WTC11 (cell line): ENCODE measurements around the gene EGFL8. TPM values are rescaled to one million over a fixed set of nuclear protein-coding genes. Genes with fewer than 3 reads are reported as not detected.
A peak's percentile ranks its signal among the peaks of the same experiment; 100 is the strongest.

Experiments used
- ATAC-seq: fragments of 200-7000 bp; cut with Tn5 transposase; 2 replicates; pipeline ENCODE4 v1.10.0; 2021; ENCODE audit warnings: mild to moderate bottlenecking, moderate library complexity
- CTCF ChIA-PET: fragments of 300-600 bp; sonication (Branson Sonifier 250); formaldehyde crosslinking; loops from one replicate; lab custom pipeline; 2021; ENCODE audit warnings: antibody characterized with exemption; lab: Charles Lee
- POLR2A ChIA-PET: fragments of 350-600 bp; sonication (Branson Sonifier 250); formaldehyde crosslinking; loops from one replicate; lab custom pipeline; 2021; ENCODE audit warnings: antibody characterized with exemption; lab: Charles Lee
- DNase-seq: peaks from one replicate; pipeline ENCODE4 v3.0.0; 2021; ENCODE audit warnings: low spot score
- H3K27ac Mint-ChIP-seq: 2 replicates; pipeline ENCODE4 v1.8.0; 2021; ENCODE audit warnings: mixed read lengths
- H3K27me3 Mint-ChIP-seq: 2 replicates; pipeline ENCODE4 v1.8.0; 2021; ENCODE audit warnings: low read depth, mild to moderate bottlenecking, moderate library complexity, mixed read lengths
- H3K36me3 Mint-ChIP-seq: 2 replicates; pipeline ENCODE4 v1.8.0; 2021; ENCODE audit warnings: mixed read lengths
- H3K4me1 Mint-ChIP-seq: 2 replicates; pipeline ENCODE4 v1.8.0; 2022; ENCODE audit warnings: mixed read lengths
- H3K4me3 Mint-ChIP-seq: 2 replicates; pipeline ENCODE4 v1.8.0; 2021; ENCODE audit warnings: mild to moderate bottlenecking, moderate library complexity, mixed read lengths
- H3K9me3 Mint-ChIP-seq: 2 replicates; pipeline ENCODE4 v1.8.0; 2021; ENCODE audit warnings: mixed read lengths
- ATF1 ChIP-seq: sonication (generic); formaldehyde crosslinking; IDR thresholded peaks from 2 replicates; pipeline ENCODE4 v1.8.1; 2023; ENCODE audit warnings: mild to moderate bottlenecking, moderate library complexity, missing genetic modification reagents
- GTF2I ChIP-seq: fragments of 250-450 bp; sonication (Bioruptor Pico); conservative IDR thresholded peaks from 2 replicates; pipeline ENCODE4 v1.4.0; 2021; ENCODE audit warnings: mild to moderate bottlenecking
- NR1H2 ChIP-seq: sonication (generic); formaldehyde crosslinking; IDR thresholded peaks from 2 replicates; pipeline ENCODE4 v1.9.0; 2021; ENCODE audit warnings: mild to moderate bottlenecking, moderate library complexity, missing genetic modification reagents
- ZBTB21 ChIP-seq: sonication (generic); formaldehyde crosslinking; IDR thresholded peaks from 2 replicates; pipeline ENCODE4 v1.8.1; 2023; ENCODE audit warnings: mild to moderate bottlenecking, missing genetic modification reagents, borderline replicate concordance
- ZNF317 ChIP-seq: sonication (generic); formaldehyde crosslinking; IDR thresholded peaks from 2 replicates; pipeline ENCODE4 v1.8.1; 2023; ENCODE audit warnings: low read depth, mild to moderate bottlenecking, moderate library complexity, missing genetic modification reagents, borderline replicate concordance
- total RNA-seq: library from RNA; stranded (reverse); gene quantifications from 3 replicates; pipeline ENCODE4 v1.2.3, GENCODE V29; 2021
- TF ChIP-seq, protein P1 (sequence below): fragments of 250-450 bp; sonication (Bioruptor Pico); IDR thresholded peaks from 2 replicates; pipeline ENCODE4 v1.9.0; 2021; ENCODE audit warnings: mild to moderate bottlenecking, borderline replicate concordance
- TF ChIP-seq, protein P2 (sequence below): fragments of 250-450 bp; sonication (Bioruptor Pico); IDR thresholded peaks from 2 replicates; pipeline ENCODE4 v1.9.0; 2021; ENCODE audit warnings: moderate library complexity, mild to moderate bottlenecking, inconsistent platforms, borderline replicate concordance
- TF ChIP-seq, protein P3 (sequence below): fragments of 250-450 bp; sonication (Bioruptor Pico); IDR thresholded peaks from 2 replicates; pipeline ENCODE4 v1.9.0; 2021; ENCODE audit warnings: mild to moderate bottlenecking
- TF ChIP-seq, protein P4 (sequence below): sonication (generic); formaldehyde crosslinking; IDR thresholded peaks from 2 replicates; pipeline ENCODE4 v1.8.0; 2023; ENCODE audit warnings: mild to moderate bottlenecking, missing genetic modification reagents
- TF ChIP-seq, protein P5 (sequence below): sonication (generic); formaldehyde crosslinking; IDR thresholded peaks from 2 replicates; pipeline ENCODE4 v1.8.0; 2022; ENCODE audit warnings: mild to moderate bottlenecking, missing genetic modification reagents
- TF ChIP-seq, protein P6 (sequence below): fragments of 200-600 bp; IDR thresholded peaks from 2 replicates; pipeline ENCODE4 v1.8.0; 2022; ENCODE audit warnings: antibody characterized with exemption
- TF ChIP-seq, protein P7 (sequence below): fragments of 250-450 bp; sonication (Bioruptor Pico); IDR thresholded peaks from 2 replicates; pipeline ENCODE4 v1.9.0; 2021; ENCODE audit warnings: mild to moderate bottlenecking
- TF ChIP-seq, protein P8 (sequence below): sonication (generic); formaldehyde crosslinking; IDR thresholded peaks from 2 replicates; pipeline ENCODE4 v1.8.0; 2023; ENCODE audit warnings: missing genetic modification reagents
- TF ChIP-seq, protein P9 (sequence below): sonication (generic); formaldehyde crosslinking; IDR thresholded peaks from 2 replicates; pipeline ENCODE4 v1.8.1; 2023; ENCODE audit warnings: mild to moderate bottlenecking, missing genetic modification reagents
- TF ChIP-seq, protein P10 (sequence below): fragments of 250-450 bp; sonication (Bioruptor Pico); IDR thresholded peaks from 2 replicates; pipeline ENCODE4 v2.1.2; 2022; ENCODE audit warnings: mild to moderate bottlenecking, moderate library complexity
- TF ChIP-seq, protein P11 (sequence below): sonication (generic); formaldehyde crosslinking; IDR thresholded peaks from 2 replicates; pipeline ENCODE4 v1.8.1; 2023; ENCODE audit warnings: mild to moderate bottlenecking, moderate library complexity, missing genetic modification reagents

The EGFL8 gene
- total RNA-seq, 1 experiment from 2014 or later = 17.5 TPM

DNA sequence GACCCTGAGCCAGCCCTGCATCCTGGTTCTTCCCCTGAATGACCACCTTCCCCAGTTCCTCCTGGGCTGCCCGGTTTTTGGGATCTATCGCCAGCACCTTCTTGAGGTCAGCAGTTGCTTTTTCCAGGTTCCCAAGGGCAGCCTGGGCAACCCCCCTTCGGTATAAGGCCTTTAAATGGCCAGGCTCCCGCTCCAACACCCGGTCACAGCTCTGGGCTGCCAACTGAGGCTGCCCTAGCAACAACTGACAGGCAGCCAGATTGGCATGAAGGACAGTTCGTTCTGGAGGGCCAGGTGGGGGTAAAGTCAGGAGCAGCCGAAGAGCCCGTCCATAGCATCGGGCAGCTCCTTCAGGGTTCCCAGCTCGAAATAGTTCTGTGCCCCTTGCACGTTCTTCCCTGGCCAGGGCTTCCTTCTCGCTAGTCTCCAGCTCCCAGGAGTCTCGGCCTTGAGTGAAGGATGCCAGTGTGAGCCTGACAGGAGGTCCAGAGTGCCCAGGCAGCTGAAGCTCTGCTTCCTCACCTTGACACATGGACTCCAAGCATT, 35.6 kb upstream of the EGFL8 start:
- Mint-ChIP-seq H3K27ac (peak overlapping the region; percentile 89), H3K4me1 (peaks cover 23% of the 10 kb centered on the region), H3K27me3 (peaks cover 6% of the 10 kb centered on the region), H3K9me3 (no peaks in the 10 kb centered on the region), H3K4me3 (peak overlapping the region; percentile 99), H3K36me3 (peaks cover 13% of the 10 kb centered on the region)
- ChIA-PET CTCF (interaction anchor here (0.6 to 6.1 kb wide), 9 partner anchors 11 to 856 kb away, joined by 3 to 63 read pairs (median 9); partner anchors contain the start of gene EGFL8), POLR2A (interaction anchor here (0.8 to 1.9 kb wide), 2 partner anchors 17 to 25 kb away, joined by 4 to 5 read pairs; no protein-coding TSS in a partner anchor)
- DNase-seq (no peak), ATAC-seq (no peak)
- TF ChIP-seq, protein P1, sequence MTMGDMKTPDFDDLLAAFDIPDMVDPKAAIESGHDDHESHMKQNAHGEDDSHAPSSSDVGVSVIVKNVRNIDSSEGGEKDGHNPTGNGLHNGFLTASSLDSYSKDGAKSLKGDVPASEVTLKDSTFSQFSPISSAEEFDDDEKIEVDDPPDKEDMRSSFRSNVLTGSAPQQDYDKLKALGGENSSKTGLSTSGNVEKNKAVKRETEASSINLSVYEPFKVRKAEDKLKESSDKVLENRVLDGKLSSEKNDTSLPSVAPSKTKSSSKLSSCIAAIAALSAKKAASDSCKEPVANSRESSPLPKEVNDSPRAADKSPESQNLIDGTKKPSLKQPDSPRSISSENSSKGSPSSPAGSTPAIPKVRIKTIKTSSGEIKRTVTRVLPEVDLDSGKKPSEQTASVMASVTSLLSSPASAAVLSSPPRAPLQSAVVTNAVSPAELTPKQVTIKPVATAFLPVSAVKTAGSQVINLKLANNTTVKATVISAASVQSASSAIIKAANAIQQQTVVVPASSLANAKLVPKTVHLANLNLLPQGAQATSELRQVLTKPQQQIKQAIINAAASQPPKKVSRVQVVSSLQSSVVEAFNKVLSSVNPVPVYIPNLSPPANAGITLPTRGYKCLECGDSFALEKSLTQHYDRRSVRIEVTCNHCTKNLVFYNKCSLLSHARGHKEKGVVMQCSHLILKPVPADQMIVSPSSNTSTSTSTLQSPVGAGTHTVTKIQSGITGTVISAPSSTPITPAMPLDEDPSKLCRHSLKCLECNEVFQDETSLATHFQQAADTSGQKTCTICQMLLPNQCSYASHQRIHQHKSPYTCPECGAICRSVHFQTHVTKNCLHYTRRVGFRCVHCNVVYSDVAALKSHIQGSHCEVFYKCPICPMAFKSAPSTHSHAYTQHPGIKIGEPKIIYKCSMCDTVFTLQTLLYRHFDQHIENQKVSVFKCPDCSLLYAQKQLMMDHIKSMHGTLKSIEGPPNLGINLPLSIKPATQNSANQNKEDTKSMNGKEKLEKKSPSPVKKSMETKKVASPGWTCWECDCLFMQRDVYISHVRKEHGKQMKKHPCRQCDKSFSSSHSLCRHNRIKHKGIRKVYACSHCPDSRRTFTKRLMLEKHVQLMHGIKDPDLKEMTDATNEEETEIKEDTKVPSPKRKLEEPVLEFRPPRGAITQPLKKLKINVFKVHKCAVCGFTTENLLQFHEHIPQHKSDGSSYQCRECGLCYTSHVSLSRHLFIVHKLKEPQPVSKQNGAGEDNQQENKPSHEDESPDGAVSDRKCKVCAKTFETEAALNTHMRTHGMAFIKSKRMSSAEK (CRISPR knock-in tag) = no peak
- TF ChIP-seq, protein P2, sequence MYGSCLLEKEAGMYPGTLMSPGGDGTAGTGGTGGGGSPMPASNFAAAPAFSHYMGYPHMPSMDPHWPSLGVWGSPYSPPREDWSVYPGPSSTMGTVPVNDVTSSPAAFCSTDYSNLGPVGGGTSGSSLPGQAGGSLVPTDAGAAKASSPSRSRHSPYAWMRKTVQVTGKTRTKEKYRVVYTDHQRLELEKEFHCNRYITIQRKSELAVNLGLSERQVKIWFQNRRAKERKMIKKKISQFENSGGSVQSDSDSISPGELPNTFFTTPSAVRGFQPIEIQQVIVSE (CRISPR knock-in tag) = no peak
- TF ChIP-seq, protein P3, sequence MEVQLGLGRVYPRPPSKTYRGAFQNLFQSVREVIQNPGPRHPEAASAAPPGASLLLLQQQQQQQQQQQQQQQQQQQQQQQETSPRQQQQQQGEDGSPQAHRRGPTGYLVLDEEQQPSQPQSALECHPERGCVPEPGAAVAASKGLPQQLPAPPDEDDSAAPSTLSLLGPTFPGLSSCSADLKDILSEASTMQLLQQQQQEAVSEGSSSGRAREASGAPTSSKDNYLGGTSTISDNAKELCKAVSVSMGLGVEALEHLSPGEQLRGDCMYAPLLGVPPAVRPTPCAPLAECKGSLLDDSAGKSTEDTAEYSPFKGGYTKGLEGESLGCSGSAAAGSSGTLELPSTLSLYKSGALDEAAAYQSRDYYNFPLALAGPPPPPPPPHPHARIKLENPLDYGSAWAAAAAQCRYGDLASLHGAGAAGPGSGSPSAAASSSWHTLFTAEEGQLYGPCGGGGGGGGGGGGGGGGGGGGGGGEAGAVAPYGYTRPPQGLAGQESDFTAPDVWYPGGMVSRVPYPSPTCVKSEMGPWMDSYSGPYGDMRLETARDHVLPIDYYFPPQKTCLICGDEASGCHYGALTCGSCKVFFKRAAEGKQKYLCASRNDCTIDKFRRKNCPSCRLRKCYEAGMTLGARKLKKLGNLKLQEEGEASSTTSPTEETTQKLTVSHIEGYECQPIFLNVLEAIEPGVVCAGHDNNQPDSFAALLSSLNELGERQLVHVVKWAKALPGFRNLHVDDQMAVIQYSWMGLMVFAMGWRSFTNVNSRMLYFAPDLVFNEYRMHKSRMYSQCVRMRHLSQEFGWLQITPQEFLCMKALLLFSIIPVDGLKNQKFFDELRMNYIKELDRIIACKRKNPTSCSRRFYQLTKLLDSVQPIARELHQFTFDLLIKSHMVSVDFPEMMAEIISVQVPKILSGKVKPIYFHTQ (CRISPR knock-in tag) = no peak
- TF ChIP-seq ZBTB21 = no peak
- TF ChIP-seq NR1H2 = no peak
- TF ChIP-seq, protein P4, sequence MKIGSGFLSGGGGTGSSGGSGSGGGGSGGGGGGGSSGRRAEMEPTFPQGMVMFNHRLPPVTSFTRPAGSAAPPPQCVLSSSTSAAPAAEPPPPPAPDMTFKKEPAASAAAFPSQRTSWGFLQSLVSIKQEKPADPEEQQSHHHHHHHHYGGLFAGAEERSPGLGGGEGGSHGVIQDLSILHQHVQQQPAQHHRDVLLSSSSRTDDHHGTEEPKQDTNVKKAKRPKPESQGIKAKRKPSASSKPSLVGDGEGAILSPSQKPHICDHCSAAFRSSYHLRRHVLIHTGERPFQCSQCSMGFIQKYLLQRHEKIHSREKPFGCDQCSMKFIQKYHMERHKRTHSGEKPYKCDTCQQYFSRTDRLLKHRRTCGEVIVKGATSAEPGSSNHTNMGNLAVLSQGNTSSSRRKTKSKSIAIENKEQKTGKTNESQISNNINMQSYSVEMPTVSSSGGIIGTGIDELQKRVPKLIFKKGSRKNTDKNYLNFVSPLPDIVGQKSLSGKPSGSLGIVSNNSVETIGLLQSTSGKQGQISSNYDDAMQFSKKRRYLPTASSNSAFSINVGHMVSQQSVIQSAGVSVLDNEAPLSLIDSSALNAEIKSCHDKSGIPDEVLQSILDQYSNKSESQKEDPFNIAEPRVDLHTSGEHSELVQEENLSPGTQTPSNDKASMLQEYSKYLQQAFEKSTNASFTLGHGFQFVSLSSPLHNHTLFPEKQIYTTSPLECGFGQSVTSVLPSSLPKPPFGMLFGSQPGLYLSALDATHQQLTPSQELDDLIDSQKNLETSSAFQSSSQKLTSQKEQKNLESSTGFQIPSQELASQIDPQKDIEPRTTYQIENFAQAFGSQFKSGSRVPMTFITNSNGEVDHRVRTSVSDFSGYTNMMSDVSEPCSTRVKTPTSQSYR (CRISPR knock-in tag) = no peak
- TF ChIP-seq ZNF317 (CRISPR knock-in tag) = no peak
- no peak for TF ChIP-seq ATF1 (CRISPR knock-in tag)
- TF ChIP-seq, protein P5, sequence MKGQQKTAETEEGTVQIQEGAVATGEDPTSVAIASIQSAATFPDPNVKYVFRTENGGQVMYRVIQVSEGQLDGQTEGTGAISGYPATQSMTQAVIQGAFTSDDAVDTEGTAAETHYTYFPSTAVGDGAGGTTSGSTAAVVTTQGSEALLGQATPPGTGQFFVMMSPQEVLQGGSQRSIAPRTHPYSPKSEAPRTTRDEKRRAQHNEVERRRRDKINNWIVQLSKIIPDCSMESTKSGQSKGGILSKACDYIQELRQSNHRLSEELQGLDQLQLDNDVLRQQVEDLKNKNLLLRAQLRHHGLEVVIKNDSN (CRISPR knock-in tag) = no peak
- TF ChIP-seq, protein P6, sequence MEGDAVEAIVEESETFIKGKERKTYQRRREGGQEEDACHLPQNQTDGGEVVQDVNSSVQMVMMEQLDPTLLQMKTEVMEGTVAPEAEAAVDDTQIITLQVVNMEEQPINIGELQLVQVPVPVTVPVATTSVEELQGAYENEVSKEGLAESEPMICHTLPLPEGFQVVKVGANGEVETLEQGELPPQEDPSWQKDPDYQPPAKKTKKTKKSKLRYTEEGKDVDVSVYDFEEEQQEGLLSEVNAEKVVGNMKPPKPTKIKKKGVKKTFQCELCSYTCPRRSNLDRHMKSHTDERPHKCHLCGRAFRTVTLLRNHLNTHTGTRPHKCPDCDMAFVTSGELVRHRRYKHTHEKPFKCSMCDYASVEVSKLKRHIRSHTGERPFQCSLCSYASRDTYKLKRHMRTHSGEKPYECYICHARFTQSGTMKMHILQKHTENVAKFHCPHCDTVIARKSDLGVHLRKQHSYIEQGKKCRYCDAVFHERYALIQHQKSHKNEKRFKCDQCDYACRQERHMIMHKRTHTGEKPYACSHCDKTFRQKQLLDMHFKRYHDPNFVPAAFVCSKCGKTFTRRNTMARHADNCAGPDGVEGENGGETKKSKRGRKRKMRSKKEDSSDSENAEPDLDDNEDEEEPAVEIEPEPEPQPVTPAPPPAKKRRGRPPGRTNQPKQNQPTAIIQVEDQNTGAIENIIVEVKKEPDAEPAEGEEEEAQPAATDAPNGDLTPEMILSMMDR = no peak
- TF ChIP-seq, protein P7, sequence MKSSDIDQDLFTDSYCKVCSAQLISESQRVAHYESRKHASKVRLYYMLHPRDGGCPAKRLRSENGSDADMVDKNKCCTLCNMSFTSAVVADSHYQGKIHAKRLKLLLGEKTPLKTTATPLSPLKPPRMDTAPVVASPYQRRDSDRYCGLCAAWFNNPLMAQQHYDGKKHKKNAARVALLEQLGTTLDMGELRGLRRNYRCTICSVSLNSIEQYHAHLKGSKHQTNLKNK (CRISPR knock-in tag) = no peak
- TF ChIP-seq GTF2I (CRISPR knock-in tag) = no peak
- TF ChIP-seq, protein P8, sequence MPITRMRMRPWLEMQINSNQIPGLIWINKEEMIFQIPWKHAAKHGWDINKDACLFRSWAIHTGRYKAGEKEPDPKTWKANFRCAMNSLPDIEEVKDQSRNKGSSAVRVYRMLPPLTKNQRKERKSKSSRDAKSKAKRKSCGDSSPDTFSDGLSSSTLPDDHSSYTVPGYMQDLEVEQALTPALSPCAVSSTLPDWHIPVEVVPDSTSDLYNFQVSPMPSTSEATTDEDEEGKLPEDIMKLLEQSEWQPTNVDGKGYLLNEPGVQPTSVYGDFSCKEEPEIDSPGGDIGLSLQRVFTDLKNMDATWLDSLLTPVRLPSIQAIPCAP = no peak
- TF ChIP-seq, protein P9, sequence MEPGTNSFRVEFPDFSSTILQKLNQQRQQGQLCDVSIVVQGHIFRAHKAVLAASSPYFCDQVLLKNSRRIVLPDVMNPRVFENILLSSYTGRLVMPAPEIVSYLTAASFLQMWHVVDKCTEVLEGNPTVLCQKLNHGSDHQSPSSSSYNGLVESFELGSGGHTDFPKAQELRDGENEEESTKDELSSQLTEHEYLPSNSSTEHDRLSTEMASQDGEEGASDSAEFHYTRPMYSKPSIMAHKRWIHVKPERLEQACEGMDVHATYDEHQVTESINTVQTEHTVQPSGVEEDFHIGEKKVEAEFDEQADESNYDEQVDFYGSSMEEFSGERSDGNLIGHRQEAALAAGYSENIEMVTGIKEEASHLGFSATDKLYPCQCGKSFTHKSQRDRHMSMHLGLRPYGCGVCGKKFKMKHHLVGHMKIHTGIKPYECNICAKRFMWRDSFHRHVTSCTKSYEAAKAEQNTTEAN = no peak
- TF ChIP-seq, protein P10, sequence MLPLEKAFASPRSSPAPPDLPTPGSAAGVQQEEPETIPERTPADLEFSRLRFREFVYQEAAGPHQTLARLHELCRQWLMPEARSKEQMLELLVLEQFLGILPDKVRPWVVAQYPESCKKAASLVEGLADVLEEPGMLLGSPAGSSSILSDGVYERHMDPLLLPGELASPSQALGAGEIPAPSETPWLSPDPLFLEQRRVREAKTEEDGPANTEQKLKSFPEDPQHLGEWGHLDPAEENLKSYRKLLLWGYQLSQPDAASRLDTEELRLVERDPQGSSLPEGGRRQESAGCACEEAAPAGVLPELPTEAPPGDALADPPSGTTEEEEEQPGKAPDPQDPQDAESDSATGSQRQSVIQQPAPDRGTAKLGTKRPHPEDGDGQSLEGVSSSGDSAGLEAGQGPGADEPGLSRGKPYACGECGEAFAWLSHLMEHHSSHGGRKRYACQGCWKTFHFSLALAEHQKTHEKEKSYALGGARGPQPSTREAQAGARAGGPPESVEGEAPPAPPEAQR = no peak
- TF ChIP-seq, protein P11, sequence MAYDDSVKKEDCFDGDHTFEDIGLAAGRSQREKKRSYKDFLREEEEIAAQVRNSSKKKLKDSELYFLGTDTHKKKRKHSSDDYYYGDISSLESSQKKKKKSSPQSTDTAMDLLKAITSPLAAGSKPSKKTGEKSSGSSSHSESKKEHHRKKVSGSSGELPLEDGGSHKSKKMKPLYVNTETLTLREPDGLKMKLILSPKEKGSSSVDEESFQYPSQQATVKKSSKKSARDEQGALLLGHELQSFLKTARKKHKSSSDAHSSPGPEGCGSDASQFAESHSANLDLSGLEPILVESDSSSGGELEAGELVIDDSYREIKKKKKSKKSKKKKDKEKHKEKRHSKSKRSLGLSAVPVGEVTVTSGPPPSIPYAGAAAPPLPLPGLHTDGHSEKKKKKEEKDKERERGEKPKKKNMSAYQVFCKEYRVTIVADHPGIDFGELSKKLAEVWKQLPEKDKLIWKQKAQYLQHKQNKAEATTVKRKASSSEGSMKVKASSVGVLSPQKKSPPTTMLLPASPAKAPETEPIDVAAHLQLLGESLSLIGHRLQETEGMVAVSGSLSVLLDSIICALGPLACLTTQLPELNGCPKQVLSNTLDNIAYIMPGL (CRISPR knock-in tag) = no peak
